Esophagus squamous epithelium (tissue), 5 donors: ENCODE data around the gene NAT16. TPM values are rescaled to one million over a fixed set of nuclear protein-coding genes. Genes with fewer than 3 reads are reported as not detected.
"Not testable (repeated sequence)": the region's sequence is repeated elsewhere in the genome, so short reads cannot be mapped to it uniquely, and the experiment has no call there.

Source experiments
- DNase-seq: peaks from one replicate; lab custom pipeline; 2025; lab: John Stamatoyannopoulos, UW
- H3K27ac ChIP-seq, 4 donors: fragments of 200-600 bp; sonication (generic); one replicate each; pipeline ENCODE4 v1.5.1; 2016 to 2019; ENCODE audit warnings: mild to moderate bottlenecking in 1 of 4
- H3K27me3 ChIP-seq, 4 donors: fragments of 200-600 bp; sonication (generic); 1 replicate in 3 of 4; 2 replicates in 1 of 4; pipeline versions ENCODE4 v1.5.1 to v1.6.0; 2017 to 2021; ENCODE audit warnings: antibody characterized with exemption in 1 of 4
- H3K36me3 ChIP-seq, 3 donors: fragments of 200-600 bp; sonication (generic); one replicate each; pipeline ENCODE4 v1.5.1; 2016 to 2019
- H3K4me1 ChIP-seq, 3 donors: fragments of 200-600 bp; sonication (generic); one replicate each; pipeline ENCODE4 v1.5.1; 2017 to 2019
- H3K4me3 ChIP-seq, 4 donors: fragments of 200-600 bp; sonication (generic); 1 replicate in 3 of 4; 2 replicates in 1 of 4; pipeline ENCODE4 v1.5.1; 2016 to 2019; ENCODE audit warnings: mild to moderate bottlenecking in 2 of 4, moderate library complexity in 1 of 4
- H3K9me3 ChIP-seq, 3 donors: fragments of 200-600 bp; sonication (generic); one replicate each; pipeline ENCODE4 v1.5.1; 2016 to 2019
- CTCF ChIP-seq, 6 experiments: fragments of 450-650 bp in 4 of 6; fragments of 200-600 bp in 2 of 6; sonication (generic) in 2 of 6; IDR thresholded peaks; one replicate each; pipeline ENCODE4 v1.5.1; 2016 to 2019; ENCODE audit warnings: antibody characterized with exemption in 6 of 6, mild to moderate bottlenecking in 4 of 6, moderate library complexity in 4 of 6
- POLR2A ChIP-seq, 4 donors: fragments of 450-650 bp; IDR thresholded peaks; one replicate each; pipeline ENCODE4 v1.6.1; 2017; ENCODE audit warnings: antibody characterized with exemption in 4 of 4, mild to moderate bottlenecking in 4 of 4, moderate library complexity in 3 of 4
- WGBS, 2 donors: methylation state at CpG; one replicate each; pipeline ENCODE4 v1.1.5; 2018; 5-methylcytosine and 5-hydroxymethylcytosine counted together
- intact Hi-C: fragments of 100-400 bp; cut with DNase I; formaldehyde crosslinking; loops from one replicate; pipeline ENCODE4 v1.15.0; 2022
- total RNA-seq, 4 donors: library from RNA; depleted of rRNA; stranded (reverse); fragments of >200 nt; gene quantifications; one replicate each; pipeline ENCODE4 v1.1.0, GENCODE V29; 2016
- donor health status: DM: yes; HTN: yes; CAD: no.

The NAT16 gene
- total RNA-seq, 4 donors from 2014 or later, result not detected

GRCh38 chr7:101201695-101202602 is 21.9 kb upstream of the NAT16 start:
- WGBS, 2 donors, result 0% methylated on average over 1 of the region's 75 CpGs
- Histone ChIP-seq H3K27me3 (peaks cover 0 to 71% (median 16%) of the 10 kb centered on the region in 4 donors), H3K27ac (no peak overlapping the region), H3K4me1 (peaks cover 6 to 14% (median 10%) of the 10 kb centered on the region in 3 donors), H3K36me3 (peaks cover 0 to 7% (median 0%) of the 10 kb centered on the region in 3 donors), H3K4me3 (peak overlapping the region in 2 of 4 donors; percentile 22 to 48), H3K9me3 (no peaks in the 10 kb centered on the region)
- DNase-seq, result no peak
- intact Hi-C loops, result no loop called here
- TF ChIP-seq POLR2A (IDR thresholded peaks at IDR 0.05) (no peak), CTCF (IDR thresholded peaks at IDR 0.05) (no peak)

DNA sequence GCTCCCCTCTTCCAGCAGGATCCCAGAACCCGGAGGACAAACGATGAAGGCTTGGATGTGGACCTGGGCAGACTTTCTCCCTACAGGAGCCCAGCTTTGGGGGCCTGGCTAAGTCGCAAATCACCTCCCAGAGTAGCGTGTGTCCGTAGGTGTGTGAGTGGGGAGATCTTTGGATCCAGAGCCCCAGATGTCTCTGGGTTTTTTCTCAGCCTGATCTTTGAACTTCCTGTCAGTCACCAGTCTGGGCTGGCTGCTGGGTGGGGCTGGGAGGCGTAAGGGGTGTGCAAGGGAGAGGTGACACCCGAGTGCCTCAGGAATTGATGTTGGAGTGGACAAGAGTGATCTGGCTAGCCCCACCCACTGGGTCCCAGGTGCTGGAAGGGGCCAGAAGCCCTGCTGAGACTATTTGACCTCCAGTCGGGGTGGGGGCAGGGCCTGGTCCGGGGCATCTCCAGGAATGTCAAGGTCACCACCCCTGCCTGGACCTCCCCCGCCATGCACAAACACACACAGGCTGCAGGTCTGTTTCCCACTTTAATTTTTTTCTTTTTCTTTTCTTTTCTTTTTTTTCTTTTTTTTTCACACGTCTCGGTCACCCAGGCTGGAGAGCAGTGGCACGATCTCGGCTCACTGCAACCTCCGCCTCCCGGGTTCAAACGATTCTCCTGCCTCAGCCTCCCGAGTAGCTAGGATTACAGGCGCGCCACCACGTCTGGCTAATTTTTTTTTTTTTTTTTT is 20.9 kb upstream of the NAT16 start, which contains the start of gene MOGAT3:
Gene MOGAT3 (minus strand): TSS at position 175 of the 738 bp plus-strand sequence. CDS start 182 bp downstream, outside the sequence.
- peaks cover 6 to 14% (median 10%) of the 10 kb centered on the region in 3 donors for H3K4me1 ChIP-seq
- intact Hi-C loops, result no loop called here
- no peaks in the 10 kb centered on the region for H3K9me3 ChIP-seq
- peaks cover 0 to 80% (median 18%) of the 10 kb centered on the region in 4 donors for H3K27me3 ChIP-seq
- 33 to 48% methylated on average over 14 to 16 of the region's 21 CpGs for WGBS, 2 donors
- no peak for TF ChIP-seq CTCF (IDR thresholded peaks at IDR 0.05)
- TF ChIP-seq POLR2A (IDR thresholded peaks at IDR 0.05), result no peak
- DNase-seq, result no peak
- H3K36me3 ChIP-seq, result no peaks in the 10 kb centered on the region
- peak within 1 kb of the TSS in 2 of 4 donors; percentile 22 to 48 for H3K4me3 ChIP-seq
- H3K27ac ChIP-seq, result no peak within 1 kb of the TSS

DNA sequence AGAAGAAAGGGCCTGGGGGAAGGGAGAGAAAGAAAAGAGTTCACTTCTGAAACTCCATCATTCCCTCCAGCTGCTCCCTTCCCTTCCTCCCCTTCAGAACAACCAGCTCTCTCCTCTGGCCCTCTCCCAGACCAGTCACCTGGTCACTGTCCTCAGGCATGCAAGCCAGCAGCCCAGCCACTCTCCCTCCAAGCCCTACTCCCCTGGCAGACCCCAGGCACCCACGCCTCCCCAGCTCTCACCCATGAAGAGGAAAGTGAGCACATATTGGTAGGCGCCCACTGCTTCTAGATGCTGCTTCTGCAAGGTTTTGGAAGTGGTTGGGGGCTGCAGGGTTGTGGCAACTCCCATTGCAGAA is 20.4 kb upstream of the NAT16 start:
- DNase-seq, result no peak
- H3K36me3 ChIP-seq, result no peaks in the 10 kb centered on the region
- peaks cover 6 to 14% (median 10%) of the 10 kb centered on the region in 3 donors for H3K4me1 ChIP-seq
- peaks cover 0 to 86% (median 18%) of the 10 kb centered on the region in 4 donors for H3K27me3 ChIP-seq
- H3K27ac ChIP-seq, result no peak overlapping the region
- intact Hi-C loops, result no loop called here
- TF ChIP-seq POLR2A (IDR thresholded peaks at IDR 0.05) (no peak), CTCF (IDR thresholded peaks at IDR 0.05) (no peak)
- no peak overlapping the region for H3K4me3 ChIP-seq
- no peaks in the 10 kb centered on the region for H3K9me3 ChIP-seq
- 78 to 94% methylated on average over 1 to 2 of the region's 2 CpGs for WGBS, 2 donors

GRCh38 chr7:101199522-101199921 is 19.4 kb upstream of the NAT16 start:
- 86 to 87% methylated on average over 6 to 7 of the region's 10 CpGs for WGBS, 2 donors
- intact Hi-C loops, DNase-seq, H3K9me3 ChIP-seq, H3K4me3 ChIP-seq, H3K27ac ChIP-seq, H3K36me3 ChIP-seq: not testable (repeated sequence)
- Histone ChIP-seq H3K4me1 (peaks cover 6 to 14% (median 10%) of the 10 kb centered on the region in 3 donors), H3K27me3 (peaks cover 0 to 87% (median 18%) of the 10 kb centered on the region in 4 donors)

- TF ChIP-seq CTCF (IDR thresholded peaks at IDR 0.05) (no peak), POLR2A (IDR thresholded peaks at IDR 0.05) (no peak)
- Histone ChIP-seq H3K36me3 (no peaks in the 10 kb centered on the region), H3K4me1 (peaks cover 6 to 14% (median 10%) of the 10 kb centered on the region in 3 donors), H3K9me3 (no peaks in the 10 kb centered on the region), H3K27ac (no peak overlapping the region), H3K27me3 (peaks cover 0 to 77% (median 18%) of the 10 kb centered on the region in 4 donors), H3K4me3 (no peak overlapping the region)
- DNase-seq, result no peak
- 78 to 79% methylated on average over 14 of the region's 14 CpGs for WGBS, 2 donors
- intact Hi-C loops, result no loop called here
Observed at GRCh38 chr7:101198476-101198875, 18.4 kb upstream of the NAT16 start.
